ENCODE data around the gene ERP44.

DNA sequence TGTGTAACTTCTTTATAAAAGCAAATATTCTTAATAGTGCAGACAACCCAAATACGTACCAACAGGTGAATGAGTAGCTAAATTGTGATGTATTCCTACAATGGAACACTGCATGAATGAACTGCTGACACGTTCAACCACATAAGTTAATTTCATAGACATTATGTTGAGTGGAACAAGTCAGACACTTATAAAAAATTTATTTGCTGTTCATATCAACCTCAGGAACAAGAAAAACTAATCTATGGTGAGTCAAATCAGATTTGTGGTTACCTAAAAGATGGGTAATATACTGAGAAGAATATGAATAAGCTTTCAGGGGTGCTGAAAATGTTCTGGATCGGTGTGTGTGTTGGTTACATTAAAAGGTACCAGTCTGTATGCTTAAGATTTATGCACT, 35.9 kb upstream of the ERP44 start:
- TF ChIP-seq CTCF (IDR thresholded peaks at IDR 0.05) (no peak), POLR2AphosphoS5 (IDR thresholded peaks at IDR 0.05; ENCODE audit: insufficient read depth in 1 of 2, low read depth in 1 of 2) (no peak)

All from vagina (tissue), 2 donors.